ENCODE results near the gene AGBL3. TPM values are rescaled to one million over a fixed set of nuclear protein-coding genes. Genes with fewer than 3 reads are reported as not detected.
A peak's percentile ranks its signal among the peaks of the same experiment; 100 is the strongest.
"Not testable (repeated sequence)": the region's sequence is repeated elsewhere in the genome, so short reads cannot be mapped to it uniquely, and the experiment has no call there.

Gene AGBL3
- total RNA-seq, 1 experiment from 2014 or later: 3.5 TPM

GRCh38 chr7:134981645-134982044 lies 4.7 kb upstream of the AGBL3 start:
- H3K27ac ChIP-seq (ENCODE audit: low read length); H3K9me2 ChIP-seq (replicated peaks; ENCODE audit: insufficient read depth, low read length); DNase-seq; H3K9me3 ChIP-seq (ENCODE audit: low read length); H3K79me2 ChIP-seq (ENCODE audit: low read length); H2AFZ ChIP-seq (ENCODE audit: low read length); H4K20me1 ChIP-seq (ENCODE audit: insufficient read depth, low read depth, low read length); H3K4me3 ChIP-seq (ENCODE audit: low read length); H3K4me1 ChIP-seq (ENCODE audit: low read length); H3K27me3 ChIP-seq (ENCODE audit: low read length); H3K36me3 ChIP-seq (ENCODE audit: insufficient read depth, low read length); H3K4me2 ChIP-seq (ENCODE audit: low read depth, low read length, poor library complexity, severe bottlenecking); H3K9ac ChIP-seq (ENCODE audit: low read length): not testable (repeated sequence)

GRCh38 chr7:134985894-134986362 lies 380 bp upstream of the AGBL3 start:
- Histone ChIP-seq H3K9me3 (ENCODE audit: low read length) (no peaks in the 10 kb centered on the region), H3K9ac (ENCODE audit: low read length) (peak overlapping the region; percentile 82), H3K79me2 (ENCODE audit: low read length) (peaks cover 18% of the 10 kb centered on the region), H2AFZ (ENCODE audit: low read length) (peak overlapping the region; percentile 93), H3K27ac (ENCODE audit: low read length) (no peak overlapping the region), H3K27me3 (ENCODE audit: low read length) (no peaks in the 10 kb centered on the region), H4K20me1 (ENCODE audit: insufficient read depth, low read depth, low read length) (no peaks in the 10 kb centered on the region), H3K4me3 (ENCODE audit: low read length) (peak overlapping the region; percentile 78), H3K9me2 (replicated peaks; ENCODE audit: insufficient read depth, low read length) (no peaks in the 10 kb centered on the region), H3K36me3 (ENCODE audit: insufficient read depth, low read length) (no peaks in the 10 kb centered on the region), H3K4me2 (ENCODE audit: low read depth, low read length, poor library complexity, severe bottlenecking) (peak overlapping the region; percentile 83), H3K4me1 (ENCODE audit: low read length) (peaks cover 32% of the 10 kb centered on the region)
- no peak for DNase-seq

DNA sequence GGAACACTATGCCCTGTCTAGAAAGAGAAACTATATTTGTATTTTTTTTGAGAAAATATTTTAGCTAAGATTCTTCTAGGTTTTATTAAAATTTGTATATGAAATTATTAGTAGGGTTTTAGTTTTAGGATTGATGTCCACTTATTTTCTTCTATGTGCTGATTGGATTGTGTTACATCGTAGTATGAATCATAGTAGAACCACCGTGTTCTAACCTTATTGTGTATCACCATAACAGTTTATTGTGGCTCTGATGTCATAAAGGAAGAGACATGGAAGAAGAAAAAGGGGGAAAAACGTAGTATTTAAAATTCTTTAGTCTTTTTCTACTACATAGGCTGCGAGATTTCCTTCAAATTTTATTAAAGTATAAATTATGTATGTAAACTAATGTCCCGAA lies 1.9 kb downstream of the AGBL3 start:
- no peaks in the 10 kb centered on the region for H3K9me3 ChIP-seq (ENCODE audit: low read length)
- H4K20me1 ChIP-seq (ENCODE audit: insufficient read depth, low read depth, low read length): no peaks in the 10 kb centered on the region
- no peak overlapping the region for H2AFZ ChIP-seq (ENCODE audit: low read length)
- no peak overlapping the region for H3K27ac ChIP-seq (ENCODE audit: low read length)
- no peaks in the 10 kb centered on the region for H3K27me3 ChIP-seq (ENCODE audit: low read length)
- H3K4me3 ChIP-seq (ENCODE audit: low read length): no peak overlapping the region; the same call in 1 of the 2 replicates
- H3K9ac ChIP-seq (ENCODE audit: low read length): no peak overlapping the region
- peak overlapping the region; percentile 83 for H3K4me2 ChIP-seq (ENCODE audit: low read depth, low read length, poor library complexity, severe bottlenecking)
- no peak for DNase-seq
- H3K79me2 ChIP-seq (ENCODE audit: low read length): peaks cover 18% of the 10 kb centered on the region
- H3K4me1 ChIP-seq (ENCODE audit: low read length): peaks cover 32% of the 10 kb centered on the region
- H3K36me3 ChIP-seq (ENCODE audit: insufficient read depth, low read length): no peaks in the 10 kb centered on the region
- H3K9me2 ChIP-seq (replicated peaks; ENCODE audit: insufficient read depth, low read length): no peaks in the 10 kb centered on the region

GRCh38 chr7:134991469-134992339 lies 5.4 kb downstream of the AGBL3 start:
- Histone ChIP-seq H3K9me2 (replicated peaks; ENCODE audit: insufficient read depth, low read length) (no peaks in the 10 kb centered on the region), H3K27ac (ENCODE audit: low read length) (no peak overlapping the region), H3K36me3 (ENCODE audit: insufficient read depth, low read length) (no peaks in the 10 kb centered on the region), H3K79me2 (ENCODE audit: low read length) (peaks cover 17% of the 10 kb centered on the region), H3K4me3 (ENCODE audit: low read length) (no peak overlapping the region), H4K20me1 (ENCODE audit: insufficient read depth, low read depth, low read length) (no peaks in the 10 kb centered on the region), H3K4me1 (ENCODE audit: low read length) (peaks cover 25% of the 10 kb centered on the region), H2AFZ (ENCODE audit: low read length) (no peak overlapping the region), H3K4me2 (ENCODE audit: low read depth, low read length, poor library complexity, severe bottlenecking) (no peak overlapping the region), H3K9me3 (ENCODE audit: low read length) (no peaks in the 10 kb centered on the region), H3K9ac (ENCODE audit: low read length) (no peak overlapping the region), H3K27me3 (ENCODE audit: low read length) (no peaks in the 10 kb centered on the region)
- DNase-seq: no peak

DNA sequence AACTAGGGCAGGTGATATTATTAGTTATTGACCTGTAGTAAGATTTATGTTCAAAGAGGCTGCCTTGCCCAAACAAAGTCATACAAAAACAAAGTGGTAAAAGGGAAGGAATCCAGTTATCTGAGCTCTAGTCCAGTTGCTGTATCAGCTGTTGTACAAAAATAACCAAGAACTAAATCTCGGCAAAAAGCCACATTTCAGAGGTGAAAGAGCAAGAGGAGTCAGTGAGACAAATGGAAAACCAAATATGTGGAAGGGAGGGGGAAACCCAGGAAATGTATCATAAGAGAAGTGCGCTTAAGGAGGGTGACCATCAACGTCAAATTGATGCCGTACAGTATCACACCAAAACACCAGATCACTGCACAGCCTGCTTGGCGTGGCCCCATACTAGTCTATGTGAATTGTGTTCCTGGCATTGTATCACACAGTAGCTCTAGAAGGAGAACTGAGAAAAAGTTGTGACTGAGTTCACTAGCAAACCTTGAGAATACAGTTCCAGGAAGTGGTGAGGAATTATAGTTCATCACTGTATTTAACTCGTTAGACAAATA lies 6.4 kb downstream of the AGBL3 start:
- Histone ChIP-seq H3K36me3 (ENCODE audit: insufficient read depth, low read length) (no peaks in the 10 kb centered on the region), H3K27ac (ENCODE audit: low read length) (no peak overlapping the region), H3K9ac (ENCODE audit: low read length) (no peak overlapping the region), H3K9me2 (replicated peaks; ENCODE audit: insufficient read depth, low read length) (no peaks in the 10 kb centered on the region), H3K9me3 (ENCODE audit: low read length) (no peaks in the 10 kb centered on the region), H3K27me3 (ENCODE audit: low read length) (no peaks in the 10 kb centered on the region), H3K4me3 (ENCODE audit: low read length) (no peak overlapping the region), H2AFZ (ENCODE audit: low read length) (no peak overlapping the region), H4K20me1 (ENCODE audit: insufficient read depth, low read depth, low read length) (no peaks in the 10 kb centered on the region), H3K4me2 (ENCODE audit: low read depth, low read length, poor library complexity, severe bottlenecking) (no peak overlapping the region), H3K79me2 (ENCODE audit: low read length) (peaks cover 7% of the 10 kb centered on the region), H3K4me1 (ENCODE audit: low read length) (peaks cover 18% of the 10 kb centered on the region)
- no peak for DNase-seq

DNA sequence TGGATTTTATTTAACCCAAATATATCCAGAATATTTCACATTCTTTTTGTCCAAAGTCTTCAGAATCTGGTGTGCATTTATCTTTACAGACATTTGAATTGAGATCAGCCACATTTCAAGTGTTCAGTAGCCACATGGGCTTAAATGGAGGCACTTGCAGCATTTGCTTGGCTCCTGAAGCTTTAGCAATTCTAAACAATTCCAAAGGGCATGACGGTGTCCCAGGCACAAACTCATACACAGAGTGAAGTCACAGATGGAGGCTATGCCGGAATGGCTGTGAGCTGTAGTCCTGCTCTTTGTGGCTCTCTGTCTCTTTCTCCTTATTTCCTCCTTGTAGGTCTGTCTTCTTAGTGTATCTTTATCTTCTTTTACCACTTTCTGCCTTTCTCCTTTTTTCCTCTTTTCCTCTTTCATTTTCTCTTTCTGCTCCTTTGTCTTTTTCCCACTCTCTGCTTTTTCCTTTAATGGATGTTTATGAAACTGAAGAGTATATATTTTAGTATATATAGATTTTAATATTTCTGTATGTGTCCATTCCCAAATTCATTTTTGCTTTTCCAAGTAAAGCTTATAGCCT lies 7.7 kb downstream of the AGBL3 start:
- Histone ChIP-seq H3K9me2 (replicated peaks; ENCODE audit: insufficient read depth, low read length) (no peaks in the 10 kb centered on the region), H2AFZ (ENCODE audit: low read length) (no peak overlapping the region), H3K4me3 (ENCODE audit: low read length) (no peak overlapping the region), H3K9me3 (ENCODE audit: low read length) (no peaks in the 10 kb centered on the region), H3K79me2 (ENCODE audit: low read length) (peaks cover 6% of the 10 kb centered on the region; the same call in 1 of the 2 replicates), H4K20me1 (ENCODE audit: insufficient read depth, low read depth, low read length) (no peaks in the 10 kb centered on the region), H3K36me3 (ENCODE audit: insufficient read depth, low read length) (no peaks in the 10 kb centered on the region), H3K27ac (ENCODE audit: low read length) (no peak overlapping the region), H3K27me3 (ENCODE audit: low read length) (no peaks in the 10 kb centered on the region), H3K4me1 (ENCODE audit: low read length) (peaks cover 11% of the 10 kb centered on the region), H3K4me2 (ENCODE audit: low read depth, low read length, poor library complexity, severe bottlenecking) (no peak overlapping the region), H3K9ac (ENCODE audit: low read length) (no peak overlapping the region)
- DNase-seq: no peak

DNA sequence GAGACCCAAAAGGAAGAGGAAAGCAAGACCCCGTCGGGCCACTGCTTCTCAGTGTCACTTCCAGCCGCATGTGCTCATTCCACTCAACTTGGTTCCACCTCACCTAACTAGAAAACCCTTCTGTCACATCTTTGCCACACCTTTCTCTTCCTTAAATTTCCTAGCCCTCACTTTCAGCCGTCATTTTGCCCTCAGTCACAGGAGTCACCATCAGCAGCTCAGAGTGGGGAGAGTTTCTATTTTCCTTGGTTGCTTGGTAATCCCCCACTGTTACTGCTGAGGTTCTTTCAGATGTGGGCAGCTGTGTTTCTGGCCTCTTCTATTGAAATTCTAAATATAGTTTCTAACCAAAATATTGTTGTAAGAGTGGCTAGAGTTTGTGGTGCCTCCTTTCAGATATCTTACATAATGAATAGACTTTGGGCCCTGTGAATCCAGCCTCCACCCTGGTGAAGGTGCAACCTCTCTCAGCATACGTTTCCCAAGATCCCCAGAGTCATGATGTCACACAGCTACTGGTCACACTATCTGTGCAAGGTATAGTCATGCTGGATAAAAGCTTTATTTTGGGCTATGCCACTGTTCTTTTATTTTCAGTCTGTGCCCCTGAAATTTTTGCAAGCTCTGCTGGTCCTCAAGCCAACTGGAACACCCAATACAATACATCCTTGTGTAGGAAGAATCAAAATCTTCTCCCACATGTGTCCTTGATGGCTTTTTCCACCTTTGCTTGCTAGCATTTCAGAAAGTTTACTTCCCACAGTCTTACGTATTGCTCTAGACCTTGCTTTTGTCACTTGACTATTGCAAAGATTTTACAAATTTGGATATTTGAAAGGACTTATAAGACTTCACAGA lies 9.2 kb downstream of the AGBL3 start:
- Histone ChIP-seq H3K4me1 (ENCODE audit: low read length) (no peaks in the 10 kb centered on the region), H3K9ac (ENCODE audit: low read length) (no peak overlapping the region), H3K79me2 (ENCODE audit: low read length) (no peaks in the 10 kb centered on the region), H4K20me1 (ENCODE audit: insufficient read depth, low read depth, low read length) (no peaks in the 10 kb centered on the region), H3K9me2 (replicated peaks; ENCODE audit: insufficient read depth, low read length) (no peaks in the 10 kb centered on the region), H3K36me3 (ENCODE audit: insufficient read depth, low read length) (no peaks in the 10 kb centered on the region), H2AFZ (ENCODE audit: low read length) (no peak overlapping the region), H3K27me3 (ENCODE audit: low read length) (no peaks in the 10 kb centered on the region), H3K27ac (ENCODE audit: low read length) (no peak overlapping the region), H3K4me3 (ENCODE audit: low read length) (no peak overlapping the region), H3K9me3 (ENCODE audit: low read length) (no peaks in the 10 kb centered on the region), H3K4me2 (ENCODE audit: low read depth, low read length, poor library complexity, severe bottlenecking) (no peak overlapping the region)
- no peak for DNase-seq

Data from Karpas-422 (cell line).